CD4-positive, alpha-beta T cell treated with Interleukin-15 for 4 hours (primary cell): Measurements from ENCODE around the gene GAL.
A peak's percentile ranks its signal among the peaks of the same experiment; 100 is the strongest.

Experiments used
- DNase-seq: peaks from one replicate; pipeline ENCODE4 v3.0.0-alpha.2; 2020; ENCODE audit warnings: low spot score

GAL gene

GRCh38 chr11:68682531-68682961, 1.8 kb upstream of the GAL start:
- no peak for DNase-seq

DNA sequence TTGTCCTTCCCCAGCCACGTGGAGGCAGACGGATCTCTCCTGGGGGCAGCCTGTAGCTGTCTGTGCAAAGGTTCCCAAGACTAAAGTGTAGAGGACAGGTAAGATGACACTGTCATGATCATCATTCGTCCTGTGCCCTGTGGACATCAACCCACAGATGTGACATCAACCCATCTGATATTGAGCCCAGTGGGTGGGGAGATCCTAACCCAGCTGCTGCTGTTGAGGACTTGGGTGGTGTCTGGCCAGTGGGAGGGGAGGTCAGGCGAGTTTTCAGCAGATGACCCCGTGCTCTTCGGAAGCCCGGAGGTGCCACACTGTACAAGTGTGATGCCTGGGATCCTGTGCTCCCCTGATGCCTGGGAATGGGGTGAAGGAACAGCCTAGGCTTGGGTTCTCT, 1.2 kb upstream of the GAL start:
- no peak for DNase-seq

DNA sequence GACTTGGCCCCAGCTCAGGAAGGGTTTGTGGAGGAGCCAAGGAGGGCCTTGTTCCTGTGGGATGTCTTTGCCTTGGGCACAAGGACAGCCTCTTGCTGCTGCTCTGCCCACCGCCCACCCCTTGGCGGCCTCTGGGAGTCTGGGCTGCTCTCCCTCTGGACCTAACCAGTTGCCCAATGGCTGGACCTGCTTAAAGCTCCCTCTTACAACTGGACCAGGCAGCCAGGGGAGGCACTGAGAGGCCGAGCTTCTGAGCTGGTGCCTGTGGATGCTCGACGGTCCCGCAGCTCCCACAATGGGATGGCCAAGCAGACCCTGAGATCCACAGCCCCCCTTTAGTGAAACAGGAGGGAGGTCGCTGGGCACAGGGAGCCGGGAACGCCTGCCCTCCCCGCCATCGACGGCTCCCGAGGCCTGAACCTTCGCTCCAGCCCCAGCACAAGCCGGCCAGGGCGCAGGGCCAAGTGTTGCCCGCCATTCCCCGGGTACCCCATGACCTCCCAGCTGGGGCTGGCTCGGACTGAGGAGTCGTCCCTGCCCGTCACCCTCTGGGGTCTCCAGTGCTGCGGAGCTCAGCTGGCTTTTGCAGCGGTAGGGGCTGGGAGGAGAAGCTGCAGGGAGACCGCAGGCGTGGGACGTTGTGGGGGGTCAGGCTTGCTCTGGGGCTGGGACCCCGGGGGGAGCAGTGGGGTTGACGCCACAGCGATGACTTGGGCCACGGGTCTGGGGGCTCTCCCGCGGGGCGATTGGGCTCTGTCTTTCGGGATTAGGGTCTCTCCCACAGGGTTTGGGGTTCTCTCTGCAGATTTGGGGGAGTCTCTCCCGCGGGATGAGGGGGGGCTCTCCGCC, 584 bp upstream of the GAL start:
- DNase-seq = no peak

DNA sequence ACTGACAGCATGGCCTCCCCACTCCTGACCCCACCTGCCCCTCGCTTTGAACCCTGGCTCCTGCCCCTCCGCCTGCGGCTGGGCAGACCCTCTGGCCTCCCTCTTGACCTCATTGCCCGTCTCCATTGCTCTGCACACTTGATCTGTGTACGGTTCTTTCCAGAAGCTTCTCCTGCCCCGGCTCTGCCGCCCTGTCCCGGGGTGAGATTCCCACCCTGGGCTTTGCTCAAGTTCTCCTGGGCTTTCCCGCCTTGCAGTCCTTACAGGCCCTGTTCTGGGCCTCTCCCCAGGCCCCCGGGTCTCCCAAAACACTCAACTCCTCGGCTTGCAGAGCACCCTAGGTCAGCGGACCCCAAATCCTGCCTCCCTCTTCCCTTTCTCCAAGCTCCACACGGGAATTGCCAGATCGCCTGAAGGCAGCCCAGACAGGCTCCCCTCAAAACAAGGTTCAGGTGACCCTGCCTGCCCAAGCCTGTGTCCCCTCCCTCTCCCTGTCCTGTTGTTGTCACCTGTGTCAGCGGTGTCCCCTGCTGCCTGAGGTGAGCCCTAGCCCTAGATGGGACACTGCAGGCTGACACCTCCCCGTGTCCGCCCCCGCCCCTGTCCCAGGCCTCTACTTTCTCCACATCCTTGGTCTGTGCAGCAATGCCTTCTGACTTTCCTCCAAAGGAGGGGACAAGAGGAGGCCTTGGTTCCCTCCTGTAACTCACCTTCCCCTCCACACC, 1.5 kb downstream of the GAL start:
- no peak for DNase-seq

DNA sequence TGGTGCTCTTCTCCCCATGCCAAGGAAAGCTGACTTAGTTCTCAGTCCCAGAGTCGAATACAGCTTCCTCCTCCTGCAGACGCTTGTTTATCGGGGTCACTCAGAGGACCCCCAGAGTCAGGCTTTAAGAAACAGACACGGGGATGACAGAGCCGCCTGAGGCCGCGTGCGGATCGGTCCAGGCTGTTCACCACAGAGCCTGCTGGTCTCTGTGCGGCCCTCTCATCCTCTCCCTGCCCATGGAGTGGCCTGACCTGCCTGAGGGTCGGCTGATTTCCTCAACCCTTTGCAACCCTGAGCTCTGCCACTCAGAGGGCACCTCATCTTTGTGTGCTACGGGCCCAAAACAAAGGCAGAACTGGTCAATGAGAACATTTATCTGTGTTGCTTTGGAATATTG, 2.1 kb downstream of the GAL start:
- no peak for DNase-seq

DNA sequence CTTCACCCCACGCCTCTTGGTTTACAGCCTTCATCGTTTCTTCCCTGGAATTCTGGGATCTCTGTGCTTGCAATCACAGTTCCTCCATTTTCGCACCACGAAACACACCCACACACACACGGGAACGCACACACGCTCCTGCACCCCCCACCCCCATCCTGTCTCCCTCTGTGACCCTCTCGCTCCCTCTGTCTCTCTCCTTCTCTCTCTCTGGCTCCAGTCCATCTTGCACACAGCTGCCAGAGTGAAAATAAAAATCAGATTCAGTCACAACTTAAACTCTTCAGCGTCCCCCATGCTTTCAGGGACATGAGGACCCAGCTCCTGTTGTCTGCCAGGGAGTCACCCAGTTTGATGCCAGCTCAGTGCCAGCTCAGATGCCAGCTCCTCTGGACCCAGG, 3.0 kb downstream of the GAL start:
- no peak for DNase-seq

- DNase-seq = no peak
Measured at GRCh38 chr11:68687986-68688385, 3.6 kb downstream of the GAL start.

DNA sequence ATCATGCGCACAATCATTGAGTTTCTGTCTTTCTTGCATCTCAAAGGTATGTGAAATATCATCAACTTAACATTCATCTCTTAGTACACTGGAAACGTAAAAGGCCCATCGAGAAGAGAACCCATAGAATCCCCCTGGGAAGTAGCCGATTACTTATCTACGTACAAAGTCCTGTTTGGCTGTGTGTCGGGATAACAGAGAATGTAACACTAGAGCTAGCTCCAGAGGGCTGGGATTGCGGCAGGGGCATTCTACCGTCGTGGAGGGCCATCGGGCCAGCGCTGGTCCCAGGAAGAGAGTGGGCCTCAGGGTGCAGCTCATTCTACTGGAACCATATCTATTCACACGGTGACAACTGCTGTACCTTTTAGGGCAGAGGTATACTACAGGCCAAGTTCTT, 4.5 kb downstream of the GAL start:
- no peak for DNase-seq

DNA sequence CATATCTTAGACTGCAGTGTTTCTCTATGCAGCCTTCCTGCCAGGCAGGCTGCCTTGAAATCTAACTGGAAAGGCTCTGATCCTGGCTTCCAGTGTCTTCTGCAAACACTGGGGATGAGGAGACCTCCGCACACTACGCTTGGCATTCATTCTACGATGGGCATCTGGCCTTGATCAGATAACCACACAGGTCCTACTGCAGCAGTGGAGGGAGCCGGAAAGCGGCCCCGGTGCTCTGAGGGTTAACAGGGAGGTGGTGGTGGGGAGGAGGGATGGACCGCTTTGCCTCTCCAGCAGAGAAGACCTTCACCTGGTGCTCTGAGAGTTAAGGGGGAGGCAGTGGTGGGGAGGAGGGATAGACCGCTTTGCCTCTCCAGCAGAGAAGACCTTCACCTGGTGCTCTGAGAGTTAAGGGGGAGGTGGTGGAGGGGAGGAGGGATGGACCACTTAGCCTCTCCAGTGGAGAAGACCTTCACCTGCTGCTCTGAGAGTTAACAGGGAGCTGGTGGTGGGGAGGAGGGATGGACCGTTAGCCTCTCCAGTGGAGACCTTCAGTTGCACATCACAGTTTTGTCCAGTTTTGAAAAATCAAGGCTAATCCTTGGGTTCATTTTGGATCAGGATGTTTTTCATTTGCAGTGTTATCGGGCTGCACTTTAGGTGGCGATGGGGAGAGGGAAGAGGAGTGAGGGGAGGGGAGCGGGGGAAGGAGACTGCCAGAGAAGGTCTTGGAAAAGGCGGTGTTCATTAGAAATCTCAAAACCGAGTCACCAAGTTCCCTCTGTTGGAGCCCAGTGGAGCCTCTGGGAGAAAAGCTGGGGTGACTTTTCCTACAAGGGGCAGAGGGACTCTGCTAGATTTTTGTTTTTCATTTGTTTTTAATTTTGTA, 5.6 kb downstream of the GAL start:
- DNase-seq = no peak

DNA sequence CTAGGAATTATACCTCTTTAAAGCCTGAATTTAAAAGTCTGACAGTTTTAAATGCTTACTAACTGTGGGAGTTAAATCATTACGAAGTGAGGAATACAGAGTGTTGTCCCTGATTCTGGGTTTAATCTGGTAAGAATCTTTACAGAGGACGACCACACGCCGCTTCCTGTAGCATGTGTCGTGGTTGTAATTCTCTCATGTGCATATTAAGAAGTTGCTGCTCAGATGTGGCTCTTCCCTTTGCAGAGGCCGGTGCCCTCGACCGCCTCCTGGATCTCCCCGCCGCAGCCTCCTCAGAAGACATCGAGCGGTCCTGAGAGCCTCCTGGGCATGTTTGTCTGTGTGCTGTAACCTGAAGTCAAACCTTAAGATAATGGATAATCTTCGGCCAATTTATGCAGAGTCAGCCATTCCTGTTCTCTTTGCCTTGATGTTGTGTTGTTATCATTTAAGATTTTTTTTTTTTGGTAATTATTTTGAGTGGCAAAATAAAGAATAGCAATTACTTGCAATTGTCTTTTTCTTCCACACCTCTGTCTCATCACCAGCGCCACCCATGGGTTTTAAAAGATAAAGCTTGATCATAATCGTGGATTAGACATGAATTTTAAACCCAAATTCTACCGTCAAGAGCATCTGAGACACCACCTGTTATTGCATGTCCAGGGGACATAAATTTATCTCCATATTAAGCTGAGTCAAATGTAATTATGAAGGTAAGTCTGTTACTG, 6.5 kb downstream of the GAL start:
- DNase-seq = peak; percentile 6

GRCh38 chr11:68691402-68691784, 7.0 kb downstream of the GAL start:
- no peak for DNase-seq

DNA sequence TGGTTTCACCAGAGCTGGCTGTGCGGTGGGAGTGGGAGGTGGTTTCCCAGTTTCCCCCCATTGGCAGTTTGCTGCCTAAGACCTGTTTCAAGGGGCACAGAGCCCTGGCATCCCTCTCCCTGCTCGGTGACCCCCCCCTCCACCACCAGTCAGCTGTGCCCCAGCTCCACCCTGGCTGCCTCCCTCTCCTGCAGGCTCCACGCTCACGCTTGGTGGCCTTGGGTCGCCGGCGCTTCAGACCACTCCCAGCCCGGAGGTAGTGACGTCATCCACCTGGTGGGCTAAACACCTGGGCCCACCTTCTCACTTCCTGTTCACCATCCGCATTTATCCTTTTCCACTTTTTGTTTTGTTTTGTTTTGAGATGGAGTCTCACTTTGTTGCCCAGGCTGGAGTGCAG, 7.8 kb downstream of the GAL start:
- DNase-seq = no peak

DNA sequence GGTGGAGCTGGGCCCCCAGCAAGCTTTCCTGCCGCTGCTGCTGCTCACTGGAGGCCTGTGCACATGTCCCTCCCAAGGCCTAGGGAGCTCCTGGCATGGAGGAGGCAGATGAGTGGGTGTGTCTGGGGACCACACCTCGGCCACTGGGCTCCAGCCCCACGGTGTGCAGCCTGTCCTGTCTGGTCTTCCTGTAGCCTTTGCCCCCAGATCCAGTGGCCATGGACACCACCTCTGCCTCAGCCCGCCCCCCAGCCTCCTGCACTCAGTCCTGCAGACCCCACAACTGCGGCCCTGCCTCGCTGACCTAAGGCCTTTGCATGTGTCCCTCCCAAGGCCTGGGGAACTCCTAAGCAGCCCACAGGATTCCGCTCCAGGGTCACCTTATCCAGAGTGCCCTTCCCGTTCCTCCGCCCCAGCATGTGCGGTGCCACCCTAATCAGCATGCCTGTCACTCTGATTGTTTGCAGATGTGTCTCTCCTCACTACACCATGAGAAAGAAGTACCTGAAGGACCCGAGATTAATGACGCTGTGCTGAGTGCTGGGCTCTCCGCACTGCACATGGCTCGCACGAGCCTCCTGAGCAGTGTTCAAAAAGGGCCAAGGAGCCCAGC, 8.6 kb downstream of the GAL start:
- DNase-seq = no peak

DNA sequence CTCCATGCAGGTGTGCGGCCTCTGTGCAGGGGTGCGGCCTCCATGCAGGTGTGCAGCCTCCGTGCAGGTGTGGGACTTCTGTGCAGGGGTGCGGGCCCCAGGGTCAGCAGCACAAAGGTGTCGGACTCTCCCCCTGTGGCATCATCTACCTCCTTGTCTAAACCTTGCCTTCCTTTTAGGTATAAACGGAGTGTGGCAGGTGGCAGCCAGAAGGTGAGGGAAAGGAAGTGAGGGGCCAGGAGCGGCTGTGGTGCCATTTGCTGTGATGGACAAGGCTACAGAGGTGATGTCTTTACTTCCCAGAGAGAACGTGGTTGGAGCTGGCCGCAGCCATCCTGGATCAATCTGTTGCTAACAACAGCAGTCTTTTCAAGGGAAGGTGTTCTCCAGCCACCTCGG, 9.1 kb downstream of the GAL start:
- no peak for DNase-seq

DNA sequence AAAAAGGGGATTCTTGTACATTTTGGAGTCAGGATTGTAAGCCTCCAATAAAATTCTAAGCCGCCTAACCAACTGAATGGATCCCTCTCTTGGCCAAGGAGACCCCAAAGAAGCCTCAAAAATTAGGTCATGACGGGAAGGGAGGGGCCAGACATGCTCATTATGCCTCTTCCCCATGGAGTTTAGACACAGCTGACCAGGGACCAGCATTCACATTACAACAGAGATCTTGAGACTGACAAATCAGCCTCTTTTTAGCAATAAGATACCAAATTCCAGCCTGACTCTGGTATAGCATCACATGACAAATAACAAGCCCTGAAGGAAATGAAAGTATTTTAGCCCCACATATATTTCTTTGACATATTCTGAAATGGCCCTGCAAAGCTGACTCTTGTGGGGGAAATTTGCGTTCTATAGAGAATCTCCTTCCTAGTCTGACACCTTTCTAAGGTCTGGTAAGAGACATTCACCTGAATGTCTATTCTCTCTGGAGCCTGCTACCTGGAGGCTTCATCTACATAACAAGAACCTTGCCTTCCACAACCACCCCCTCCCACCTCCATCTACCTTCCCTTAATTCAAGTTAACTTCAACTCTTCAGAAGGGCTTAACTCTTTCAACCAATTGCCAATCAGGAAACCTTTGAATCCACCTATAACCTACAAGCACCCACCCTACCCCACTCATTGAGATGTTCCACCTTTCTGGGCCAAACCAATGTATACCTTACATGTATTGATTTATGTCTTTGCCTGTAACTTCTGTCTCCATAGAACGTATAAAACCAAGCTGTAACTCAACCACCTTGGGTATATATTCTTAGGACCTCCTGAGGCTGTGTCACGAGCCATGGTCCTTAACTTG, 10.3 kb downstream of the GAL start:
- DNase-seq = no peak

- no peak for DNase-seq
Measured at GRCh38 chr11:68695531-68695930, 11.2 kb downstream of the GAL start.

GRCh38 chr11:68698993-68699392, 14.6 kb downstream of the GAL start:
- DNase-seq = no peak

DNA sequence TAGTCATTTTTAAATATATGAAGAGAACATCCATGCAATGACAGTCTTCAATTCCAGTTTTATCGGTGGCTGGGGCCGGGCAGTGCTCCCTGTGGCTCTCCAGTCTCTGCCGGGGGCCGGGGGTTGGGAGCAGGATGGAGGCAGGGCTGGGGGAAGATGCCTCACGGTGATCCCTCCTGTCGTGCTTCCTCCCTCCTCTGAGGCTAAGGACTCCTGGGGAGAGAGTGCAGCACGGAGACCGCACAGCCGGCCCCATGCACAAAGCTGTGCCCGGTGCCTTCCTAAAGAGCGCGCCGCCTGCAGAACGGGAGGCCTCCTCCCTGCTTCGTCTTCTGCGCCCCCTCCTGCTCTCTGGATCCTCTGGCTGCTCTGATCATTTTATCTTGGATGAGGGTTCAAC, 20.5 kb downstream of the GAL start:
- DNase-seq = no peak

GRCh38 chr11:68707527-68707926, 23.2 kb downstream of the GAL start:
- DNase-seq = no peak

DNA sequence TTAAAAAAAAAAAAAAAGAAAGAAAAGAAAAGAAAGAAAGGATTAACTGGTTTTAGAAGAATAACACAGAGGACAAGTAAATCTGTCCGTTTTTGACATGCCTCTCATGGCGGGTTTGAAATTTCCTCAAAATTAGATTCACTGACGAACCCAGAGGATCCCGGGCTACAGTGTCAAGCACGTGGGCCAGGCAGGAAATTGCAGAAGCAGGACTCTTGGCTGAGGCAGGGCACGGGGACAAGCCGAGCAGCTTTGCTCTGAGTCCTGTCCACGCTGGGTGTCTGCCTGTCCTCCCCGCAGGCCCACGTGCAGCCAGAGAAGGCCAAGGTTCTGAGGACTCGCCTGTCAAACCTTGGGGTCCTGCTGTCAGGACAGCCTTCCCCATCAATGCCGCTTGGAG, 24.7 kb downstream of the GAL start:
- DNase-seq = no peak

DNA sequence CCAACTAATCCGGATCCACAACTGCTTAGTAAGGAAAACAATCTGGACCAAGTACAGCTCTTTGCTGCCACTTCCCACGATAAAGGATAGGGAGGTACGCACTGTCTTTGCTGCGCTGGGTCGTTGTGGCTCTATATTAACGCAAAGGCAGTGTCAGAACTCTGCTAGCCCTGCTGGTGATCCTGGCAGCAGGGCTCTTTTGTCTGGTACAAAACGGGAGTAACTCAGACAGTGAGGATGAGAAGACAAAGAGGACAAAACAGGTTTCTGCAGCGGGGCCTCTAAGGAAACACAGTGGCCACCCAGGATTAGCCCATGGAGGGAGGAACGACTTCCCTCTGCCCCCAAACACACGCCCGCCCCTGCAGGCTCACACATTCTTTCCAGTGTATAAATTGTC, 26.1 kb downstream of the GAL start:
- DNase-seq = no peak
